Stimulated activated CD8-positive, alpha-beta memory T cell treated with anti-CD3 and anti-CD28 coated beads, Interleukin-7, amount 100 ng/mL, for 24 hours (primary cell): Measurements from ENCODE around the gene CD5L.

Source experiments
- DNase-seq: peaks from one replicate; pipeline ENCODE4 v3.0.0-alpha.2; 2020; ENCODE audit warnings: low read depth

The CD5L gene

GRCh38 chr1:157813269-157813668, 28.3 kb downstream of the CD5L start:
- no peak for DNase-seq

- no peak for DNase-seq
Observed at GRCh38 chr1:157806431-157807149, 35.0 kb downstream of the CD5L start.

GRCh38 chr1:157803851-157804250, 37.8 kb downstream of the CD5L start:
- no peak for DNase-seq

- no peak for DNase-seq
Observed at GRCh38 chr1:157799996-157800395, 41.6 kb downstream of the CD5L start.

- DNase-seq, result no peak
Observed at GRCh38 chr1:157798211-157798610, 43.4 kb downstream of the CD5L start.

- no peak for DNase-seq
Observed at GRCh38 chr1:157785248-157785647, 56.4 kb downstream of the CD5L start.

- no peak for DNase-seq
Observed at GRCh38 chr1:157784801-157785200, 56.8 kb downstream of the CD5L start.

GRCh38 chr1:157782931-157783330, 58.7 kb downstream of the CD5L start:
- DNase-seq, result no peak

GRCh38 chr1:157781048-157781447, 60.6 kb downstream of the CD5L start:
- no peak for DNase-seq
